Neural progenitor cell (in vitro differentiated cells): ENCODE results near the gene TENM3.

Experiments
- EZH2 ChIP-seq: fragments of 200-600 bp; sonication (generic); IDR thresholded peaks from 2 replicates; pipeline ENCODE4 v1.6.1; 2017; ENCODE audit warnings: antibody characterized with exemption, mild to moderate bottlenecking, moderate library complexity
- EZH2phosphoT487 ChIP-seq: fragments of 200-600 bp; sonication (generic); IDR thresholded peaks from 2 replicates; pipeline ENCODE4 v1.6.1; 2017; ENCODE audit warnings: antibody characterized with exemption
- TF ChIP-seq, protein P1 (sequence below): fragments of 200-600 bp; sonication (generic); IDR thresholded peaks from 2 replicates; pipeline ENCODE4 v1.5.1; 2017; ENCODE audit warnings: antibody characterized with exemption, mild to moderate bottlenecking

DNA sequence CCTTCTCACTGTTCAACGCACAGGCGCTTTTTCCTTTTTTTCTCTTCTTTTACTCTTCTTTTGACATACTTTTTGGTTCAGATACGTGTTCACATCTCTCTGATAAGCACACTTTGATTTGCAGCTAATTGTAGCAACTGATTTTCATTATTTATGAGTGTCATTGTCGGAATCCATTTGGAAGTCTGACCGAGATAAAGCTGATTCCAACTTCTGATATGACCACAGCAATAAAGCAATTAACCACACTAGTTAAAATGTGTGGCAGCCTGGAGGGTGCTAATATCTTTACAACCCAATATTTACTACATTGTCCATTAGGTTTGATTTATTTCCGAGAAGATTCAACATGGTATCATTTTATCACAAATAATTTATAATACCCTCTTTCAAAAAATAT is 101.8 kb downstream of the TENM3 start:
- TF ChIP-seq, protein P1, sequence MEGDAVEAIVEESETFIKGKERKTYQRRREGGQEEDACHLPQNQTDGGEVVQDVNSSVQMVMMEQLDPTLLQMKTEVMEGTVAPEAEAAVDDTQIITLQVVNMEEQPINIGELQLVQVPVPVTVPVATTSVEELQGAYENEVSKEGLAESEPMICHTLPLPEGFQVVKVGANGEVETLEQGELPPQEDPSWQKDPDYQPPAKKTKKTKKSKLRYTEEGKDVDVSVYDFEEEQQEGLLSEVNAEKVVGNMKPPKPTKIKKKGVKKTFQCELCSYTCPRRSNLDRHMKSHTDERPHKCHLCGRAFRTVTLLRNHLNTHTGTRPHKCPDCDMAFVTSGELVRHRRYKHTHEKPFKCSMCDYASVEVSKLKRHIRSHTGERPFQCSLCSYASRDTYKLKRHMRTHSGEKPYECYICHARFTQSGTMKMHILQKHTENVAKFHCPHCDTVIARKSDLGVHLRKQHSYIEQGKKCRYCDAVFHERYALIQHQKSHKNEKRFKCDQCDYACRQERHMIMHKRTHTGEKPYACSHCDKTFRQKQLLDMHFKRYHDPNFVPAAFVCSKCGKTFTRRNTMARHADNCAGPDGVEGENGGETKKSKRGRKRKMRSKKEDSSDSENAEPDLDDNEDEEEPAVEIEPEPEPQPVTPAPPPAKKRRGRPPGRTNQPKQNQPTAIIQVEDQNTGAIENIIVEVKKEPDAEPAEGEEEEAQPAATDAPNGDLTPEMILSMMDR: no peak
- TF ChIP-seq EZH2 (no peak), EZH2phosphoT487 (no peak)
